GM06990 (cell line): Measurements from ENCODE around the gene ZBTB7C.

Experiments used
- DNase-seq: peaks from one replicate; pipeline ENCODE4 v3.0.0-alpha.2; 2011; ENCODE audit not compliant: insufficient read length; ENCODE audit errors: extremely low read depth
- H3K27me3 ChIP-seq: replicated peaks from 2 replicates; pipeline ENCODE4 v1.6.0; 2011; ENCODE audit warnings: low read length; ENCODE audit not compliant: control insufficient read depth, insufficient read depth
- H3K36me3 ChIP-seq: 2 replicates; pipeline ENCODE4 v1.5.1; 2011; ENCODE audit warnings: low read length; ENCODE audit not compliant: control insufficient read depth, insufficient read depth
- H3K4me3 ChIP-seq: replicated peaks from 2 replicates; pipeline ENCODE4 v1.5.1; 2011; ENCODE audit warnings: low read depth, mild to moderate bottlenecking, control low read depth, low read length
- CTCF ChIP-seq: IDR thresholded peaks from 2 replicates; pipeline ENCODE4 v1.5.1; 2011; ENCODE audit warnings: low read length, control low read depth, mild to moderate bottlenecking, inconsistent platforms; ENCODE audit not compliant: insufficient read depth, poor library complexity, severe bottlenecking

The ZBTB7C gene

GRCh38 chr18:48318436-48318835, 90.7 kb downstream of the ZBTB7C start:
- Histone ChIP-seq H3K27me3 (no peaks in the 10 kb centered on the region; the same call in none of the 2 replicates), H3K4me3 (no peak overlapping the region), H3K36me3 (no peaks in the 10 kb centered on the region)
- no peak for TF ChIP-seq CTCF
- no peak for DNase-seq

- H3K4me3 ChIP-seq, result no peak overlapping the region
- H3K27me3 ChIP-seq, result no peaks in the 10 kb centered on the region; the same call in none of the 2 replicates
- no peaks in the 10 kb centered on the region for H3K36me3 ChIP-seq
- DNase-seq, result no peak
- TF ChIP-seq CTCF, result peak; percentile 27
These were observed 91.3 kb downstream of the ZBTB7C start for GRCh38 chr18:48317781-48318381.

- no peak overlapping the region for H3K4me3 ChIP-seq
- no peak for TF ChIP-seq CTCF
- H3K36me3 ChIP-seq, result no peaks in the 10 kb centered on the region
- DNase-seq, result no peak
- no peaks in the 10 kb centered on the region; the same call in 1 of the 2 replicates for H3K27me3 ChIP-seq
These were observed 93.0 kb downstream of the ZBTB7C start for GRCh38 chr18:48316177-48316576.

- Histone ChIP-seq H3K4me3 (no peak overlapping the region), H3K27me3 (no peaks in the 10 kb centered on the region; the same call in 1 of the 2 replicates), H3K36me3 (no peaks in the 10 kb centered on the region)
- TF ChIP-seq CTCF, result no peak
- no peak for DNase-seq
These were observed 94.5 kb downstream of the ZBTB7C start for GRCh38 chr18:48314690-48315089.

- no peak overlapping the region for H3K4me3 ChIP-seq
- H3K27me3 ChIP-seq, result no peaks in the 10 kb centered on the region; the same call in 1 of the 2 replicates
- TF ChIP-seq CTCF, result no peak
- no peak for DNase-seq
- no peaks in the 10 kb centered on the region for H3K36me3 ChIP-seq
These were observed 95.4 kb downstream of the ZBTB7C start for GRCh38 chr18:48313792-48314191.

GRCh38 chr18:48312066-48312465, 97.1 kb downstream of the ZBTB7C start:
- DNase-seq, result no peak
- no peak overlapping the region for H3K4me3 ChIP-seq
- no peaks in the 10 kb centered on the region; the same call in 1 of the 2 replicates for H3K27me3 ChIP-seq
- no peaks in the 10 kb centered on the region for H3K36me3 ChIP-seq
- TF ChIP-seq CTCF, result no peak
